GM23338 (cell line): Measurements from ENCODE around the gene SLC6A13. TPM values are rescaled to one million over a fixed set of nuclear protein-coding genes. Genes with fewer than 3 reads are reported as not detected.

Experiments used
- ATAC-seq: fragments of 200-7000 bp; cut with Tn5 transposase; 3 replicates; pipeline ENCODE4 v1.9.1; 2020
- DNase-seq: peaks from one replicate; pipeline ENCODE4 v3.0.0-alpha.2; 2015; ENCODE audit warnings: low spot score
- H2AFZ ChIP-seq: fragments of 200-600 bp; sonication (generic); 2 replicates; pipeline ENCODE4 v1.8.0; 2016; ENCODE audit warnings: antibody characterized with exemption, mild to moderate bottlenecking, moderate library complexity
- H3F3A ChIP-seq: fragments of 200-600 bp; sonication (generic); replicated peaks from 2 replicates; pipeline ENCODE4 v1.8.0; 2017; ENCODE audit warnings: antibody characterized with exemption, mixed run types, low read depth
- H3K27ac ChIP-seq: fragments of 200-600 bp; sonication (generic); 2 replicates; pipeline ENCODE4 v1.6.1; 2016; ENCODE audit warnings: low read depth
- H3K27me3 ChIP-seq: fragments of 200-600 bp; sonication (generic); 2 replicates; pipeline ENCODE4 v1.8.0; 2016; ENCODE audit warnings: mild to moderate bottlenecking, mixed run types, moderate library complexity; ENCODE audit not compliant: insufficient read depth
- H3K36me3 ChIP-seq: fragments of 200-600 bp; sonication (generic); 2 replicates; pipeline ENCODE4 v1.8.0; 2016; ENCODE audit warnings: mild to moderate bottlenecking; ENCODE audit not compliant: insufficient read depth
- H3K4me1 ChIP-seq: fragments of 200-600 bp; sonication (generic); 2 replicates; pipeline ENCODE4 v1.8.0; 2016; ENCODE audit warnings: mild to moderate bottlenecking, moderate library complexity; ENCODE audit not compliant: insufficient read depth
- H3K4me2 ChIP-seq: fragments of 200-600 bp; sonication (generic); 2 replicates; pipeline ENCODE4 v1.7.1; 2017; ENCODE audit warnings: mixed run types
- H3K4me3 ChIP-seq: fragments of 200-600 bp; sonication (generic); 2 replicates; pipeline ENCODE4 v1.6.1; 2016; ENCODE audit warnings: mixed run types
- H3K79me2 ChIP-seq: fragments of 200-600 bp; sonication (generic); replicated peaks from 2 replicates; pipeline ENCODE4 v1.8.0; 2017; ENCODE audit warnings: mild to moderate bottlenecking; ENCODE audit not compliant: insufficient read depth
- H3K9me2 ChIP-seq: fragments of 200-600 bp; sonication (generic); 2 replicates; pipeline ENCODE4 v1.8.0; 2017; ENCODE audit not compliant: insufficient read depth
- H4K20me1 ChIP-seq: fragments of 200-600 bp; sonication (generic); replicated peaks from 2 replicates; pipeline ENCODE4 v1.8.0; 2017; ENCODE audit warnings: mild to moderate bottlenecking; ENCODE audit not compliant: insufficient read depth
- H3K27ac Mint-ChIP-seq: 2 replicates; pipeline ENCODE4 v1.8.0; 2020; ENCODE audit warnings: inconsistent platforms, mild to moderate bottlenecking, moderate library complexity, mixed read lengths
- H3K27me3 Mint-ChIP-seq: 3 replicates; pipeline ENCODE4 v1.8.0; 2022; ENCODE audit warnings: low read depth, mild to moderate bottlenecking, moderate library complexity, mixed read lengths, inconsistent platforms; ENCODE audit not compliant: insufficient read depth, poor library complexity
- H3K36me3 Mint-ChIP-seq: 3 replicates; pipeline ENCODE4 v1.8.0; 2021; ENCODE audit warnings: low read depth, mild to moderate bottlenecking, inconsistent platforms, moderate library complexity, mixed read lengths
- H3K4me1 Mint-ChIP-seq: 3 replicates; pipeline ENCODE4 v1.8.0; 2020; ENCODE audit warnings: mild to moderate bottlenecking, inconsistent platforms, mixed read lengths
- H3K4me3 Mint-ChIP-seq: 3 replicates; pipeline ENCODE4 v1.8.0; 2021; ENCODE audit warnings: moderate library complexity, mild to moderate bottlenecking, inconsistent platforms, mixed read lengths
- H3K9me3 Mint-ChIP-seq: 3 replicates; pipeline ENCODE4 v1.8.0; 2020; ENCODE audit warnings: moderate library complexity, mild to moderate bottlenecking, inconsistent platforms, mixed read lengths
- CREB1 ChIP-seq: fragments of 250-450 bp; sonication (Bioruptor Pico); IDR thresholded peaks from 2 replicates; pipeline ENCODE4 v1.5.0; 2020; ENCODE audit warnings: low read depth, mild to moderate bottlenecking, moderate library complexity
- EZH2 ChIP-seq: fragments of 200-600 bp; sonication (generic); IDR thresholded peaks from one replicate; pipeline ENCODE4 v1.8.0; 2017; ENCODE audit warnings: antibody characterized with exemption, mild to moderate bottlenecking, low read depth; ENCODE audit not compliant: unreplicated experiment
- EZH2phosphoT487 ChIP-seq: fragments of 200-600 bp; sonication (generic); IDR thresholded peaks from one replicate; pipeline ENCODE4 v1.8.1; 2018; ENCODE audit warnings: antibody characterized with exemption; ENCODE audit not compliant: unreplicated experiment
- JUNB ChIP-seq: IDR thresholded peaks from one replicate; pipeline ENCODE4 v1.6.1; 2016; ENCODE audit warnings: antibody characterized with exemption; ENCODE audit not compliant: unreplicated experiment
- NANOG ChIP-seq: IDR thresholded peaks from 2 replicates; pipeline ENCODE4 v1.6.1; 2016; ENCODE audit warnings: antibody characterized with exemption, borderline replicate concordance
- POLR2AphosphoS5 ChIP-seq: IDR thresholded peaks from 2 replicates; pipeline ENCODE4 v1.6.1; 2016; ENCODE audit warnings: antibody characterized with exemption, low read depth
- STAT1 ChIP-seq: IDR thresholded peaks from one replicate; pipeline ENCODE4 v1.6.1; 2016; ENCODE audit warnings: antibody characterized with exemption; ENCODE audit not compliant: unreplicated experiment
- ZNF114 ChIP-seq: fragments of 250-450 bp; sonication (Bioruptor Pico); IDR thresholded peaks from 2 replicates; pipeline ENCODE4 v1.5.0; 2020; ENCODE audit warnings: mild to moderate bottlenecking, moderate library complexity
- ZNF331 ChIP-seq: fragments of 250-450 bp; sonication (Bioruptor Pico); IDR thresholded peaks from 2 replicates; pipeline ENCODE4 v1.5.0; 2020; ENCODE audit warnings: low read depth, mild to moderate bottlenecking, moderate library complexity
- polyA plus RNA-seq: library from polyadenylated mRNA; unstranded; fragments of >200 nt; fragmentation: Nextera tagmentation; extraction: Ambion mirVana; gene quantifications from 2 replicates; pipeline ENCODE4 v1.2.1, GENCODE V29; 2016
- total RNA-seq: library from RNA; depleted of rRNA; stranded (reverse); fragments of >200 nt; shearing (Covaris generic); gene quantifications from 2 replicates; pipeline ENCODE4 v1.2.3, GENCODE V29; 2014
- TF ChIP-seq, protein P1 (sequence below): fragments of 250-450 bp; sonication (Bioruptor Pico); IDR thresholded peaks from 2 replicates; pipeline ENCODE4 v1.5.0; 2020; ENCODE audit warnings: mild to moderate bottlenecking, moderate library complexity
- TF ChIP-seq, protein P2 (sequence below): IDR thresholded peaks from one replicate; pipeline ENCODE4 v1.6.1; 2018; ENCODE audit warnings: antibody characterized with exemption; ENCODE audit not compliant: unreplicated experiment
- TF ChIP-seq, protein P3 (sequence below): IDR thresholded peaks from 2 replicates; pipeline ENCODE4 v1.6.1; 2016; ENCODE audit warnings: antibody characterized with exemption
- TF ChIP-seq, protein P4 (sequence below), 2 experiments: fragments of 200-600 bp in 1 of 2; sonication (generic) in 1 of 2; conservative IDR thresholded peaks; 2 replicates each; pipeline versions ENCODE4 v1.5.1 to v1.6.1; 2016 to 2017; ENCODE audit warnings: antibody characterized with exemption in 2 of 2, low read depth in 2 of 2, mild to moderate bottlenecking in 2 of 2, moderate library complexity in 1 of 2

SLC6A13 gene
- total and polyA plus RNA-seq, 2 experiments from 2014 or later, result not detected

DNA sequence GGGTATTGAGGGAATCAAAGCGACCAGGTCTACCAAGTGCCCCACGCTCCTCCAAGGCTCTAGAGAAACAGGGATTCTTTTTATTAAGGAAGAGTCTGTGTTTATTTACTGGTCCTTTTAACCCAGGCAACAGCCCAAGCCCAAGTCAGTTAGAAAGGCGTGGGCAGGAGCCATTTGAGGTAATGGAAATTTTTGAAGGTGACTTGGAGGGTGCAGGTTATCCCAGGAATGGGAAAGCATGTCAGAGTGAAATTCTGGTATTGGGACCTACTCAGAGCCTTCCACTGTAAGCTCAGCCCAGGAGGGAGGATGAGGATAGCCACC lies 51.5 kb downstream of the SLC6A13 start:
- Histone ChIP-seq H3K4me2 (no peak overlapping the region), H3K4me3 (no peak overlapping the region), H2AFZ (no peak overlapping the region), H4K20me1 (no peaks in the 10 kb centered on the region; the same call in 1 of the 2 replicates), H3K27ac (no peak overlapping the region), H3K9me2 (no peaks in the 10 kb centered on the region), H3K27me3 (peaks cover 13% of the 10 kb centered on the region), H3F3A (no peaks in the 10 kb centered on the region), H3K36me3 (no peaks in the 10 kb centered on the region), H3K4me1 (peaks cover 6% of the 10 kb centered on the region; the same call in 1 of the 2 replicates), H3K79me2 (no peaks in the 10 kb centered on the region)
- ATAC-seq, result no peak
- TF ChIP-seq, protein P1, sequence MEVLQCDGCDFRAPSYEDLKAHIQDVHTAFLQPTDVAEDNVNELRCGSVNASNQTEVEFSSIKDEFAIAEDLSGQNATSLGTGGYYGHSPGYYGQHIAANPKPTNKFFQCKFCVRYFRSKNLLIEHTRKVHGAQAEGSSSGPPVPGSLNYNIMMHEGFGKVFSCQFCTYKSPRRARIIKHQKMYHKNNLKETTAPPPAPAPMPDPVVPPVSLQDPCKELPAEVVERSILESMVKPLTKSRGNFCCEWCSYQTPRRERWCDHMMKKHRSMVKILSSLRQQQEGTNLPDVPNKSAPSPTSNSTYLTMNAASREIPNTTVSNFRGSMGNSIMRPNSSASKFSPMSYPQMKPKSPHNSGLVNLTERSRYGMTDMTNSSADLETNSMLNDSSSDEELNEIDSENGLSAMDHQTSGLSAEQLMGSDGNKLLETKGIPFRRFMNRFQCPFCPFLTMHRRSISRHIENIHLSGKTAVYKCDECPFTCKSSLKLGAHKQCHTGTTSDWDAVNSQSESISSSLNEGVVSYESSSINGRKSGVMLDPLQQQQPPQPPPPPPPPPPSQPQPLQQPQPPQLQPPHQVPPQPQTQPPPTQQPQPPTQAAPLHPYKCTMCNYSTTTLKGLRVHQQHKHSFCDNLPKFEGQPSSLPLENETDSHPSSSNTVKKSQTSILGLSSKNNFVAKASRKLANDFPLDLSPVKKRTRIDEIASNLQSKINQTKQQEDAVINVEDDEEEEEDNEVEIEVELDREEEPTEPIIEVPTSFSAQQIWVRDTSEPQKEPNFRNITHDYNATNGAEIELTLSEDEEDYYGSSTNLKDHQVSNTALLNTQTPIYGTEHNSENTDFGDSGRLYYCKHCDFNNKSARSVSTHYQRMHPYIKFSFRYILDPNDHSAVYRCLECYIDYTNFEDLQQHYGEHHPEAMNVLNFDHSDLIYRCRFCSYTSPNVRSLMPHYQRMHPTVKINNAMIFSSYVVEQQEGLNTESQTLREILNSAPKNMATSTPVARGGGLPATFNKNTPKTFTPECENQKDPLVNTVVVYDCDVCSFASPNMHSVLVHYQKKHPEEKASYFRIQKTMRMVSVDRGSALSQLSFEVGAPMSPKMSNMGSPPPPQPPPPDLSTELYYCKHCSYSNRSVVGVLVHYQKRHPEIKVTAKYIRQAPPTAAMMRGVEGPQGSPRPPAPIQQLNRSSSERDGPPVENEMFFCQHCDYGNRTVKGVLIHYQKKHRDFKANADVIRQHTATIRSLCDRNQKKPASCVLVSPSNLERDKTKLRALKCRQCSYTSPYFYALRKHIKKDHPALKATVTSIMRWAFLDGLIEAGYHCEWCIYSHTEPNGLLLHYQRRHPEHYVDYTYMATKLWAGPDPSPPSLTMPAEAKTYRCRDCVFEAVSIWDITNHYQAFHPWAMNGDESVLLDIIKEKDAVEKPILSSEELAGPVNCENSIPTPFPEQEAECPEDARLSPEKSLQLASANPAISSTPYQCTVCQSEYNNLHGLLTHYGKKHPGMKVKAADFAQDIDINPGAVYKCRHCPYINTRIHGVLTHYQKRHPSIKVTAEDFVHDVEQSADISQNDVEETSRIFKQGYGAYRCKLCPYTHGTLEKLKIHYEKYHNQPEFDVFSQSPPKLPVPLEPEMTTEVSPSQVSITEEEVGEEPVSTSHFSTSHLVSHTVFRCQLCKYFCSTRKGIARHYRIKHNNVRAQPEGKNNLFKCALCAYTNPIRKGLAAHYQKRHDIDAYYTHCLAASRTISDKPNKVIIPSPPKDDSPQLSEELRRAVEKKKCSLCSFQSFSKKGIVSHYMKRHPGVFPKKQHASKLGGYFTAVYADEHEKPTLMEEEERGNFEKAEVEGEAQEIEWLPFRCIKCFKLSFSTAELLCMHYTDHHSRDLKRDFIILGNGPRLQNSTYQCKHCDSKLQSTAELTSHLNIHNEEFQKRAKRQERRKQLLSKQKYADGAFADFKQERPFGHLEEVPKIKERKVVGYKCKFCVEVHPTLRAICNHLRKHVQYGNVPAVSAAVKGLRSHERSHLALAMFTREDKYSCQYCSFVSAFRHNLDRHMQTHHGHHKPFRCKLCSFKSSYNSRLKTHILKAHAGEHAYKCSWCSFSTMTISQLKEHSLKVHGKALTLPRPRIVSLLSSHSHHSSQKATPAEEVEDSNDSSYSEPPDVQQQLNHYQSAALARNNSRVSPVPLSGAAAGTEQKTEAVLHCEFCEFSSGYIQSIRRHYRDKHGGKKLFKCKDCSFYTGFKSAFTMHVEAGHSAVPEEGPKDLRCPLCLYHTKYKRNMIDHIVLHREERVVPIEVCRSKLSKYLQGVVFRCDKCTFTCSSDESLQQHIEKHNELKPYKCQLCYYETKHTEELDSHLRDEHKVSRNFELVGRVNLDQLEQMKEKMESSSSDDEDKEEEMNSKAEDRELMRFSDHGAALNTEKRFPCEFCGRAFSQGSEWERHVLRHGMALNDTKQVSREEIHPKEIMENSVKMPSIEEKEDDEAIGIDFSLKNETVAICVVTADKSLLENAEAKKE (CRISPR knock-in tag), result no peak
- no peak for TF ChIP-seq EZH2phosphoT487
- no peak for TF ChIP-seq POLR2AphosphoS5
- TF ChIP-seq, protein P2, sequence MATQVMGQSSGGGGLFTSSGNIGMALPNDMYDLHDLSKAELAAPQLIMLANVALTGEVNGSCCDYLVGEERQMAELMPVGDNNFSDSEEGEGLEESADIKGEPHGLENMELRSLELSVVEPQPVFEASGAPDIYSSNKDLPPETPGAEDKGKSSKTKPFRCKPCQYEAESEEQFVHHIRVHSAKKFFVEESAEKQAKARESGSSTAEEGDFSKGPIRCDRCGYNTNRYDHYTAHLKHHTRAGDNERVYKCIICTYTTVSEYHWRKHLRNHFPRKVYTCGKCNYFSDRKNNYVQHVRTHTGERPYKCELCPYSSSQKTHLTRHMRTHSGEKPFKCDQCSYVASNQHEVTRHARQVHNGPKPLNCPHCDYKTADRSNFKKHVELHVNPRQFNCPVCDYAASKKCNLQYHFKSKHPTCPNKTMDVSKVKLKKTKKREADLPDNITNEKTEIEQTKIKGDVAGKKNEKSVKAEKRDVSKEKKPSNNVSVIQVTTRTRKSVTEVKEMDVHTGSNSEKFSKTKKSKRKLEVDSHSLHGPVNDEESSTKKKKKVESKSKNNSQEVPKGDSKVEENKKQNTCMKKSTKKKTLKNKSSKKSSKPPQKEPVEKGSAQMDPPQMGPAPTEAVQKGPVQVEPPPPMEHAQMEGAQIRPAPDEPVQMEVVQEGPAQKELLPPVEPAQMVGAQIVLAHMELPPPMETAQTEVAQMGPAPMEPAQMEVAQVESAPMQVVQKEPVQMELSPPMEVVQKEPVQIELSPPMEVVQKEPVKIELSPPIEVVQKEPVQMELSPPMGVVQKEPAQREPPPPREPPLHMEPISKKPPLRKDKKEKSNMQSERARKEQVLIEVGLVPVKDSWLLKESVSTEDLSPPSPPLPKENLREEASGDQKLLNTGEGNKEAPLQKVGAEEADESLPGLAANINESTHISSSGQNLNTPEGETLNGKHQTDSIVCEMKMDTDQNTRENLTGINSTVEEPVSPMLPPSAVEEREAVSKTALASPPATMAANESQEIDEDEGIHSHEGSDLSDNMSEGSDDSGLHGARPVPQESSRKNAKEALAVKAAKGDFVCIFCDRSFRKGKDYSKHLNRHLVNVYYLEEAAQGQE, result no peak
- no peak for TF ChIP-seq ZNF331 (CRISPR knock-in tag)
- TF ChIP-seq, protein P3, sequence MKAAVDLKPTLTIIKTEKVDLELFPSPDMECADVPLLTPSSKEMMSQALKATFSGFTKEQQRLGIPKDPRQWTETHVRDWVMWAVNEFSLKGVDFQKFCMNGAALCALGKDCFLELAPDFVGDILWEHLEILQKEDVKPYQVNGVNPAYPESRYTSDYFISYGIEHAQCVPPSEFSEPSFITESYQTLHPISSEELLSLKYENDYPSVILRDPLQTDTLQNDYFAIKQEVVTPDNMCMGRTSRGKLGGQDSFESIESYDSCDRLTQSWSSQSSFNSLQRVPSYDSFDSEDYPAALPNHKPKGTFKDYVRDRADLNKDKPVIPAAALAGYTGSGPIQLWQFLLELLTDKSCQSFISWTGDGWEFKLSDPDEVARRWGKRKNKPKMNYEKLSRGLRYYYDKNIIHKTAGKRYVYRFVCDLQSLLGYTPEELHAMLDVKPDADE, result no peak
- TF ChIP-seq JUNB, result no peak
- TF ChIP-seq STAT1, result no peak
- TF ChIP-seq EZH2, result no peak
- TF ChIP-seq CREB1 (CRISPR knock-in tag), result no peak
- TF ChIP-seq ZNF114 (CRISPR knock-in tag), result no peak
- TF ChIP-seq NANOG, result no peak
- TF ChIP-seq, protein P4, sequence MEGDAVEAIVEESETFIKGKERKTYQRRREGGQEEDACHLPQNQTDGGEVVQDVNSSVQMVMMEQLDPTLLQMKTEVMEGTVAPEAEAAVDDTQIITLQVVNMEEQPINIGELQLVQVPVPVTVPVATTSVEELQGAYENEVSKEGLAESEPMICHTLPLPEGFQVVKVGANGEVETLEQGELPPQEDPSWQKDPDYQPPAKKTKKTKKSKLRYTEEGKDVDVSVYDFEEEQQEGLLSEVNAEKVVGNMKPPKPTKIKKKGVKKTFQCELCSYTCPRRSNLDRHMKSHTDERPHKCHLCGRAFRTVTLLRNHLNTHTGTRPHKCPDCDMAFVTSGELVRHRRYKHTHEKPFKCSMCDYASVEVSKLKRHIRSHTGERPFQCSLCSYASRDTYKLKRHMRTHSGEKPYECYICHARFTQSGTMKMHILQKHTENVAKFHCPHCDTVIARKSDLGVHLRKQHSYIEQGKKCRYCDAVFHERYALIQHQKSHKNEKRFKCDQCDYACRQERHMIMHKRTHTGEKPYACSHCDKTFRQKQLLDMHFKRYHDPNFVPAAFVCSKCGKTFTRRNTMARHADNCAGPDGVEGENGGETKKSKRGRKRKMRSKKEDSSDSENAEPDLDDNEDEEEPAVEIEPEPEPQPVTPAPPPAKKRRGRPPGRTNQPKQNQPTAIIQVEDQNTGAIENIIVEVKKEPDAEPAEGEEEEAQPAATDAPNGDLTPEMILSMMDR (conservative IDR thresholded peaks at IDR 0.05; ENCODE audit: low read depth in 2 of 2), result no peak
- no peak overlapping the region for H3K27ac Mint-ChIP-seq
- no peak for DNase-seq
- H3K4me1 Mint-ChIP-seq, result peaks cover 31% of the 10 kb centered on the region
- H3K27me3 Mint-ChIP-seq, result peaks cover 14% of the 10 kb centered on the region
- peaks cover 2% of the 10 kb centered on the region; the same call in 1 of the 3 replicates for H3K9me3 Mint-ChIP-seq
- no peaks in the 10 kb centered on the region for H3K36me3 Mint-ChIP-seq
- no peak overlapping the region for H3K4me3 Mint-ChIP-seq
